ENCODE data around the gene GRAP2. TPM values are rescaled to one million over a fixed set of nuclear protein-coding genes. Genes with fewer than 3 reads are reported as not detected.

Gene GRAP2
- polyA plus RNA-seq, 1 of the 3 experiments (the other 2 are of a cell fraction): 0.13 TPM

DNA sequence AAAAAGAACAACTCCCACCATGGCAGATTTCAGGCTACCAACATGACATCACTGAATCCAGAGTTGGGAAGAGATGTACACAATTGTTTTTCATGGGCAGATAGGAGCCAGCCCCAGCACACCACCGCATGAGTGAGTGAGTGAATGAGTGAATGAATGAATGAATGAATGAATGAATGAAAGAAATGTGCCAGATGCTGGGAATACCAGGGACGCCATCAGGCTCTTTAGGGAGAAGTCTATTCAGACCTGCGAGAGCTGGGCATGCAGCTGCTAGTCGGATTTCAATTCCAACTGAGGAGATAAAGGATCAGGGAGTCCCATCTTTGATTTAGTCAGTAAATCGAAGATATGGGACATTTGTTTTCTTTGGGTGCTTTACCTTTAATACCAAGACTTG lies 78.6 kb downstream of the GRAP2 start:
- Histone ChIP-seq H3K79me2 (ENCODE audit: insufficient read depth) (no peaks in the 10 kb centered on the region), H2AFZ (ENCODE audit: low read depth) (no peak overlapping the region), H3K4me1 (ENCODE audit: control insufficient read depth in 1 of 2, insufficient read depth in 2 of 2, low read depth in 1 of 2, low read length in 1 of 2) (no peaks in the 10 kb centered on the region; a peak in 1 of 4 replicates), H4K20me1 (ENCODE audit: insufficient read depth) (no peaks in the 10 kb centered on the region), H3K27ac (ENCODE audit: low read depth in 2 of 2, low read length in 1 of 2) (no peak overlapping the region), H3F3A (replicated peaks; ENCODE audit: insufficient read depth) (no peaks in the 10 kb centered on the region), H3K36me3 (replicated peaks in 1 of 2; ENCODE audit: control insufficient read depth in 1 of 2, insufficient read depth in 2 of 2, low read length in 1 of 2) (no peaks in the 10 kb centered on the region), H3K9ac (no peak overlapping the region), H3K27me3 (ENCODE audit: insufficient read depth) (no peaks in the 10 kb centered on the region), H3K4me2 (no peak overlapping the region), H3K9me2 (no peaks in the 10 kb centered on the region), H3K9me3 (no peaks in the 10 kb centered on the region), H3K4me3 (ENCODE audit: low read depth in 2 of 2, low read length in 1 of 2) (no peak overlapping the region)
- POLR2A ChIA-PET: no interaction called here
- TF ChIP-seq, protein P1, sequence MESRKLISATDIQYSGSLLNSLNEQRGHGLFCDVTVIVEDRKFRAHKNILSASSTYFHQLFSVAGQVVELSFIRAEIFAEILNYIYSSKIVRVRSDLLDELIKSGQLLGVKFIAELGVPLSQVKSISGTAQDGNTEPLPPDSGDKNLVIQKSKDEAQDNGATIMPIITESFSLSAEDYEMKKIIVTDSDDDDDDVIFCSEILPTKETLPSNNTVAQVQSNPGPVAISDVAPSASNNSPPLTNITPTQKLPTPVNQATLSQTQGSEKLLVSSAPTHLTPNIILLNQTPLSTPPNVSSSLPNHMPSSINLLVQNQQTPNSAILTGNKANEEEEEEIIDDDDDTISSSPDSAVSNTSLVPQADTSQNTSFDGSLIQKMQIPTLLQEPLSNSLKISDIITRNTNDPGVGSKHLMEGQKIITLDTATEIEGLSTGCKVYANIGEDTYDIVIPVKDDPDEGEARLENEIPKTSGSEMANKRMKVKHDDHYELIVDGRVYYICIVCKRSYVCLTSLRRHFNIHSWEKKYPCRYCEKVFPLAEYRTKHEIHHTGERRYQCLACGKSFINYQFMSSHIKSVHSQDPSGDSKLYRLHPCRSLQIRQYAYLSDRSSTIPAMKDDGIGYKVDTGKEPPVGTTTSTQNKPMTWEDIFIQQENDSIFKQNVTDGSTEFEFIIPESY (IDR thresholded peaks at IDR 0.05; ENCODE audit: borderline replicate concordance, low read depth): no peak
- TF ChIP-seq RXRA (IDR thresholded peaks at IDR 0.05; ENCODE audit: borderline replicate concordance, low read depth): no peak
- no peak for TF ChIP-seq SMC3 (IDR thresholded peaks at IDR 0.05; ENCODE audit: low read depth, low read length)
- TF ChIP-seq SIN3A (IDR thresholded peaks at IDR 0.05; ENCODE audit: borderline replicate concordance, low read depth, low read length): no peak
- TF ChIP-seq REST (IDR thresholded peaks at IDR 0.05; ENCODE audit: low read depth, low read length): no peak
- TF ChIP-seq RCOR1 (IDR thresholded peaks at IDR 0.05; ENCODE audit: low read length): no peak
- TF ChIP-seq EZH2phosphoT487 (IDR thresholded peaks at IDR 0.05; ENCODE audit: borderline replicate concordance, low read depth): no peak
- no peak for TF ChIP-seq CTCF (IDR thresholded peaks at IDR 0.05)
- TF ChIP-seq YY1 (IDR thresholded peaks at IDR 0.05; ENCODE audit: low read depth): no peak
- TF ChIP-seq ELF1 (IDR thresholded peaks at IDR 0.05): no peak
- TF ChIP-seq EP300 (IDR thresholded peaks at IDR 0.05; ENCODE audit: borderline replicate concordance in 1 of 2, low read depth in 1 of 2, low read length in 1 of 2): no peak
- TF ChIP-seq FOSL2 (IDR thresholded peaks at IDR 0.05; ENCODE audit: borderline replicate concordance, low read depth): no peak
- TF ChIP-seq RAD21 (IDR thresholded peaks at IDR 0.05; ENCODE audit: low read length): no peak
- no peak for TF ChIP-seq PBX3 (IDR thresholded peaks at IDR 0.05)
- TF ChIP-seq, protein P2, sequence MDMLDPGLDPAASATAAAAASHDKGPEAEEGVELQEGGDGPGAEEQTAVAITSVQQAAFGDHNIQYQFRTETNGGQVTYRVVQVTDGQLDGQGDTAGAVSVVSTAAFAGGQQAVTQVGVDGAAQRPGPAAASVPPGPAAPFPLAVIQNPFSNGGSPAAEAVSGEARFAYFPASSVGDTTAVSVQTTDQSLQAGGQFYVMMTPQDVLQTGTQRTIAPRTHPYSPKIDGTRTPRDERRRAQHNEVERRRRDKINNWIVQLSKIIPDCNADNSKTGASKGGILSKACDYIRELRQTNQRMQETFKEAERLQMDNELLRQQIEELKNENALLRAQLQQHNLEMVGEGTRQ (IDR thresholded peaks at IDR 0.05; ENCODE audit: borderline replicate concordance, low read depth, low read length): no peak
- DNase-seq: no peak
- CTCF ChIA-PET: no interaction called here
- 33% methylated on average over 2 of the region's 5 CpGs for WGBS (ENCODE audit: low lambda C conversion rate)
